Stimulated activated CD8-positive, alpha-beta memory T cell treated with anti-CD3 and anti-CD28 coated beads, Interleukin-15, amount 100 ng/mL, for 1 hour (primary cell): ENCODE measurements around the gene TXNDC12.
"Not testable (repeated sequence)": the region's sequence is repeated elsewhere in the genome, so short reads cannot be mapped to it uniquely, and the experiment has no call there.

Experiments
- DNase-seq: peaks from one replicate; pipeline ENCODE4 v3.0.0-alpha.2; 2020; ENCODE audit warnings: low read depth

The TXNDC12 gene

DNA sequence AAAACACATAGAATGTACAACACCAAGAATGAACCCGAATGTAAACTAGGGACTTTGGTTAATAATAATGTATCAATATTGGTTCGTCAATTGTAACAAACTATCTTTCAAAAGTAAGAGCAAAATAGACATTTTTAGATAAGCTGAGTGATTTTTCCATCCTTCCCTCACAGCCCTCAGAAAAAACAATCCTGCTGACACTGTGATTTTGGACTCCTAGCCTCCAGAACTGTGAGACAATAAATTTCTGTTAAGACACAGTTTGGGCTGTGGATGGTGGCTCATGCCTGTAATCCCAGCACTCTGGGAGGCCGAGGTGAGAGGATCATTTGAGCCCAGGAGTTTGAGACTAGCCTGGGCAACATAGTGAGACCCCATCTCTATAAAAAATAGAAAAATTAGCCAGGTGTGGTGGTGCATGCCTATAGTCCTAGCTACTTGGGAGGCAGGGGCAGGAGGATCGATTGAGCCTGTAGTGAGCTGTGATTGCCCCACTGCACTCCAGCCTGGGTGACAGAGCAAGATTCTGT, 9.3 kb downstream of the TXNDC12 start:
- DNase-seq, result not testable (repeated sequence)

GRCh38 chr1:52045236-52045635, 9.8 kb downstream of the TXNDC12 start:
- DNase-seq, result no peak

DNA sequence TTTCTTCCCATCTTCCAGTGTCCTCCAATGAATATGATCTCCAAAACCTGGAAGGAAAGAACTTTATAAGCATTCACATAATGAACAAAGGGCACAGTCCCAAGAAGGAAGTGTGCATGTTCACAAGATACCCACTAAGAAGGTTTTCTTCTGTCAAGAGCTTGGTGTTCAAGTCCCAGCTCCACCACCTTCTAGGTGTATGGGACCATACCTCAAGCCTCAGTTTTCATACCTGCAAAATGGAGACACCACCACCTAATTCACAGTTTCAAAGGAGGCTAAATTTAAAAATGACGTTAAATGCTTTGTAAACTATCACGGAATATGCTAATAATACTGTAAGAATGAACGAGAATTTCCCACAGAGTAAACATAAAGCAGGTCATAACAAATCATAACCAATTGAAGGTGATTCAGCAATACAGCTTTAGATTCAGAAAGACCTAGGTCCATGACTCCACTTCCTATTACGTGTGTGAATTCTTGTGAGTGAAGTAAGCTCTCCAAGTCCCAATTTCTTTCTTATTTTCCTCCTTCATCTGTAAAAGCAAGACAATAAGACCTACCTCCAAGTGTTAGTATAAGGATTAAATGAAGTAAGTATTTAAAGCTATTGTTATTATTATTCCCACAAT, 13.3 kb downstream of the TXNDC12 start:
- DNase-seq, result no peak

- DNase-seq, result no peak
Observed at GRCh38 chr1:52037909-52038308, 17.1 kb downstream of the TXNDC12 start.

DNA sequence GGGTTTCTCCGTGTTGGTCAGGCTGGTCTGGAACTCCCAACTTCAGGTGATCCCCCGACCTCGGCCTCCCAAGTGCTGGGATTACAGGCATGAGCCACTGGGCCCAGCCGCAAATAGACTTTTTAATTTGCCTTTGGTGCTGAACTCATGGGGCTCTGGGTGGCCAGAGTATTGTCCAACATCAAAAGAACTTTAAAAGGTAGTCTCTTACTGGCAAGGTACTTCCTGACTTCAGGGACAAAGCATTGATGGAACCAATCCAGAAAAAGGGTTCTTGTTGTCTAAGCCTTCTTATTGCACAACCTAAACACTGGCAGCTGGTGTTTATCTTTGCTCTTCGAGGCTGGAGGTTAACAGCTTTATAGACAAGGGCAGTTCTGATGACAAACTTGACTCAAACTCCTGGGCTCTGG, 17.6 kb downstream of the TXNDC12 start:
- no peak for DNase-seq

DNA sequence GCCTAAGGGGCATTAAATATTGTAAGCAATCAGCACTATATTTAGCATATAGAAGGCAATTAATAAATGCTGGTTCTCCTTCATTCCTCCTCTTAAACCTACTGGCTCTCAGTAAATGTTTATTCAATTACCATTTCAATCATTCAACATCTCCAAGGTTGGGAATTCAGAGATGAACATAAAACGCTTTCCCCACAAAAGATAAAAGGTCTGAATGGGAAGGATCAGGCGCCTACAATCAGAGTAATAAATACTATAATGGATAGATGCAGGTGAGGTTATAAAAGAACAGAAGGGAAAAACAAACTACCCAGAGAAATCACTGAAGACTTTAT, 21.0 kb downstream of the TXNDC12 start:
- DNase-seq, result no peak

- DNase-seq, result peak; percentile 71
Observed at GRCh38 chr1:52033190-52034049, 21.6 kb downstream of the TXNDC12 start, which contains the start of gene KTI12. KTI12 (minus strand) TSS chr1:52033810; CDS start chr1:52033761, 49 bp downstream.

- no peak for DNase-seq
Observed at GRCh38 chr1:52032785-52033131, 22.2 kb downstream of the TXNDC12 start.

DNA sequence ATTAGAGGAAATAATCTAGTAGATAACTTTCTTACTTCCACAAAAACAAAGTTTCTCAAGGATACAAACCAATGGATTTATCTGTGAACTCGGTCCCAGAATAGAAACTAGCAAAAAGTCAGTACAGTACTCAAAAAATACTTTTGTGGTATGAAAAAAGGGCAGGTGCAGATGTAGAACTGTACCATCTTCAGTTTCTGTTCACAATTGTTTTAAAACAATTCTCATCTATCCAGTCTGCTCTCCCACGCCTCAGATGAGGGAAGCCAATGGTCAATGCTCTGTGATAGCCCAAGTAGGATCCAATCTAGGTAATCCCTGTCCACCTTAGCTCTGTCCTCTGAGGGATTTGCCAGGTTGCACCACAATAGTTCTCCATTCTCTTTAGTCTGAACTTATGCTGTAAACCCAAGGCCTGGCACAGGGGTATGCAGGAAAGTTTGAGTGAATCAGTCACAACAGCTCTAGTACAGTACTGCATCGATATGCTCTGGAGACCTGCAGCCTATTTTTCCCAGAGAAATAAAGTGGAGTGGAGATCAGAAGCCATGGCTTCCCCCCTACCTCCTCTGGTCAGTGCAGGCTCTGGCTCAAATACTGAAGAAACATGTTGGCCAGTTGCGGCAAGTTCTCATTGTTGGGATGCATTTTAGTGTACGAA, 22.7 kb downstream of the TXNDC12 start:
- DNase-seq, result no peak

DNA sequence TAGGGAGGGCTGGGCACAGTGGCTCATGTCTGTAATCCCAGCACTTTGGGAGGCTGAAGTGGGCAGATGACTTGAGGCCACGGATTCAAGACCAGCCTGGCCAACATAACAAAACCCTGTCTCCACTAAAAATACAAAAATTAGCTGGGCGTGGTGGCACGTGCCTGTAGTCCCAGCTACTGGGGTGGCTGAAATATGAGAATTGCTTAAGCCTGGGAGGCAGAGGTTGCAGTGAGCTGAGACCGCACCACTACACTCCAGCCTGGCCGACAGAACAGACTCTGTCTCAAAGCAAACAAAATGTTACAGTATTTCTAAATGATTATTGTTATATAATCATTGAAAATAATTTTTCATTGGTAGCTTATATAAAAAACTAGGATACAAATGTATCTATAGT, 26.2 kb downstream of the TXNDC12 start:
- DNase-seq, result not testable (repeated sequence)

DNA sequence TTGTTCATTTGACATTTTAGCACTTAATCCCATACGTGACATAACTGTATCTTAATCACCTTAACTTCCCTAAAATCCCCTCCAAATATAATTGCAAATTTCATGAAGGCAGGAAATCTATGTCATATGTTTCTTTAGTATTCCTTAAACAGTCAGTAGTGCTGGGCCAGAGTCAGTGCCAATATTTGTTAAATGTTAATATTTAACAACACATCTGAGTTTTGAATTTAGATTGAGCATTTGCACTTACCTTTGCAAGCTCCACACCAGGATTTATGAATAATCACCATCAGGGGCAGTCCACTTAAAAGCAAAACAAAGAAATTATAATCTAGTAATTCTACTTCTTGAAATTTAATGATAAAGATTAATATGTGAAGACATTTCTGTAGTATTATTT, 26.7 kb downstream of the TXNDC12 start:
- DNase-seq, result no peak

- DNase-seq, result no peak
Observed at GRCh38 chr1:52026278-52026677, 28.7 kb downstream of the TXNDC12 start.

DNA sequence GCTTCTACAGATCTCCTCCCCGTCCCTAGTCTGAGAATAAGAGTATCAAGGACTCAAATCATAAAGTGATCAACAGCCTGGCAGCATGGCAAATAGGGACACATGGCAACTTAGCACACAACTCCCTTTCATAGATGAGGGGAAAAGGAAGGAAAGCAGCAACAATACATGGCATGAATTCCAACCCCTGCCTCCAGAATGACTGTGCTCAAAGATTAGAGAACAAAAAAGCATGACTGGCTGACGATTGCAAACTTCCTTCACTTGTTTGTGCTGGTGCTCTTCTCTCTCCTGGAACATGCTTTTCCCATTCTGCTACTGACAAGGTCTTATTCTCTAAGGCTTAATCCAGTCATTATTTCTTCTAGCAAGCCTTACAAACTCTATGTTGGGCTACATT, 32.9 kb downstream of the TXNDC12 start:
- DNase-seq, result no peak

- no peak for DNase-seq
Observed at GRCh38 chr1:52008071-52008809, 46.8 kb downstream of the TXNDC12 start.

DNA sequence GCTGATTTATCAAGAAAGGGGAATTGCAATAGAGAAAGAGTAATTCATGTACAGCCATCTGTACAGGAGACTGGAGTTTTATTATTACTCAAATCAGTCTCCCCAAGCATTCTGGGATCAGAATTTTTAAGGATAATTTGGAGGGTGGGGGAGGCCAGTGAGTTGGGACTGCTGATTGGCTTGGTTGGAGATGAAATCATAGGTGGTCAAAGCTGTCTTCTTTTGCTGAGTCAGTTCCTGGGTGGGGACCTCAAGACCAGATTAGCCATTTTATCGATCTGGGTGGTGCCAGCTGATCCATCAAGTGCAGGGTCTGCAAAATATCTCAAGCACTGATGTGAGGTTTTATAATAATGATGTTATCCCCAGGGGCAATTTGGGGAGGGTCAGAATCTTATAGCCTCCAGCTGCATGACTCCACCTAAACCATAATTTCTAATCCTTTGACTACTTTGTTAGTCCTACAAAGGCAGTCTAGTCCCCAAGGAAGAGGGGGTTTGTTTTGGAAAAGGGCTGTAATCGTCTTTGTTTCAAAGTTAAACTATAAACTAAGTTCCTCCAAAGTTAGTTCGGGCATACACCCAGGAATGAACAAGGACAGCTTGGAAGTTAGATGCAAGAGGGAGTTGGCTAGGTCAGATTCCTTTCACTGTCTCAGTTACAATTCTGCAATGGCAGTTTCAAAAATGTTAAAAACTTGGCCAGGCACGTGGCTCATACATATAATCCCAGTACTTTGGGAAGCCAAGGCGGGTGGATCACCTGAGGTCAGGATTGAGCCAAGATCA, 47.6 kb downstream of the TXNDC12 start:
- DNase-seq, result no peak

DNA sequence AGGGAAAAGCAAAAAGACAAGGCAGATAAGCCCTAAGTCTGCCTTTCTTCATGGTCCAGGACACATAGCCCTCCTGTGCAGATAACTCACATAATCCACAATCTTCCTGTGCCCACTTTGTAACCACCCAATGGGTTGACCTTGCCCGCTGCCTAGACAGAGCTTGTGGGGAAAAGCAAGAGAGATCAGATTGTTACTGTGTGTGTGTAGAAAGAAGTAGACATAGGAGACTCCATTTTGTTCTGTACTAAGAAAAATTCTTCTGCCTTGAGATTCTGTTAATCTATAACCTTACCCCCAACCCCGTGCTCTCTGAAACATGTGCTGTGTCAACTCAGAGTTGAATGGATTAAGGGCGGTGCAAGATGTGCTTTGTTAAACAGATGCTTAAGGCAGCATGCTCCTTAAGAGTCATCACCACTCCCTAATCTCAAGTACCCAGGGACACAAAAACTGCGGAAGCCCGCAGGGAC, 48.9 kb downstream of the TXNDC12 start:
- not testable (repeated sequence) for DNase-seq

DNA sequence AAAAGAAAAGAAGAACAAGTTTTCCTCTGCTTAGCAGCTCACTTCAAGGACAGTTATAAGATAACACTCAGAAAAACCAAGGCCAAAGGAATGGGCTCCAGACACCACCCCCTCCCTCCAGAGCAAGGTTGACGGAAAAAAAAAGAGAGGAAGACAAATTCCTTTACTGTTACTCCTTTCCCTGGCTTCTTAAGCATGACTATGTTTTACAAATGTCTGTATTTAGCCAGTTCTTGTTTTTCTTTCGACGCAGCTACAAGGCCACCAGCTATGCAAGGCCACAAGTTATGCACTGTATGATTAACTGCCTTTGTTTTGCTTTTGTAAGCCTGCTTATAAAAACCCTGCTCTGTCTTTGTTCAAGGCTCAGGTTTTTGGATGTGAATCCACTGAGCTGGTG, 49.4 kb downstream of the TXNDC12 start:
- not testable (repeated sequence) for DNase-seq

- DNase-seq, result no peak
Observed at GRCh38 chr1:52003877-52004276, 51.1 kb downstream of the TXNDC12 start.

- DNase-seq, result peak; percentile 24
Observed at GRCh38 chr1:52002038-52002917, 52.7 kb downstream of the TXNDC12 start.

DNA sequence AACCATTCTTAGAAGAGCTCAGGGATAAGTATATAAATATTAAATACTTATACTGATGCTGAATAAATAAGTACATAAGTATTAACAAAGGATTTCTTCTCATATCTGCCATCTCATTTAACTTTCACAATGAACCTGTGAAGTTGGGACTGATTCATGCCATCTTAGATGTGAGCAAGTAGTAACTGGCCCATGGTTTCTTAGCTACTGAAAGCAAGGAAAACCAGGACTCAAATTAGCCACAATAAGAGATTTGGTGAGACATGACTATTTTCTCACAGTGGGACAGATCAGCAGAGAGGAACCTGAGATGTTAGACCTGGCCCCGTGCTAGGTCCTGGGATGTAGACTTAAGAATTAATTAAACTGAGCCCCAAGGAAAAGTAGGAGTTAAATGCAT, 56.3 kb downstream of the TXNDC12 start:
- DNase-seq, result no peak
